Stomach (tissue), 4 donors: Measurements from ENCODE around the gene PCLO.

Experiments
- CTCF ChIP-seq, 7 experiments: fragments of 450-650 bp in 4 of 7; fragments of 200-600 bp in 3 of 7; sonication (generic) in 3 of 7; IDR thresholded peaks; one replicate each; pipeline ENCODE4 v1.5.1; 2016 to 2019; ENCODE audit warnings: antibody characterized with exemption in 7 of 7, control low read depth in 2 of 7, mild to moderate bottlenecking in 1 of 7
- POLR2A ChIP-seq, 4 donors: fragments of 450-650 bp; IDR thresholded peaks; one replicate each; pipeline ENCODE4 v1.6.1; 2016; ENCODE audit warnings: antibody characterized with exemption in 4 of 4, control low read depth in 2 of 4, mild to moderate bottlenecking in 1 of 4, moderate library complexity in 1 of 4

GRCh38 chr7:82821037-82821436 is 341.6 kb downstream of the PCLO start:
- no peak for TF ChIP-seq POLR2A (IDR thresholded peaks at IDR 0.05)
- no peak for TF ChIP-seq CTCF (IDR thresholded peaks at IDR 0.05)
